ENCODE data around the gene OSGEP.

DNA sequence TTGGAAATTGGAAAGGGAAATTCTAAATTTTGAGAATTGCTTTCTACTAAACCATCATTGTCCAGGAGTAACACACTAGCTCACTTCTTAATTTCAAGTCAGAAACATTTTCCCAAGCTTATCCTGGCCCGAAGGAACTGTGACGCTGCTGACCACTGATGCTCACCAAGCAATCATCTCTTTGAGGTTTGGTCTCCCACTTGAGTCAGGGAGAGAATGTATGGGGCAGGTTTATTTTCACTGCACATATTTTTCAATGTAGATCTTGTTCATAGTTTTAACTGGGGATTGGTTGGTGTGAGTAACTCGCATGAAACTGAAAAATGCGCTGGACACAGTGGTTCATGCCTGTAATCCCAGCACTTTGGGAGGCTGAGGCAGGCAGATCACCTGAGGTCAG lies 37.9 kb upstream of the OSGEP start:
- TF ChIP-seq, protein P1, sequence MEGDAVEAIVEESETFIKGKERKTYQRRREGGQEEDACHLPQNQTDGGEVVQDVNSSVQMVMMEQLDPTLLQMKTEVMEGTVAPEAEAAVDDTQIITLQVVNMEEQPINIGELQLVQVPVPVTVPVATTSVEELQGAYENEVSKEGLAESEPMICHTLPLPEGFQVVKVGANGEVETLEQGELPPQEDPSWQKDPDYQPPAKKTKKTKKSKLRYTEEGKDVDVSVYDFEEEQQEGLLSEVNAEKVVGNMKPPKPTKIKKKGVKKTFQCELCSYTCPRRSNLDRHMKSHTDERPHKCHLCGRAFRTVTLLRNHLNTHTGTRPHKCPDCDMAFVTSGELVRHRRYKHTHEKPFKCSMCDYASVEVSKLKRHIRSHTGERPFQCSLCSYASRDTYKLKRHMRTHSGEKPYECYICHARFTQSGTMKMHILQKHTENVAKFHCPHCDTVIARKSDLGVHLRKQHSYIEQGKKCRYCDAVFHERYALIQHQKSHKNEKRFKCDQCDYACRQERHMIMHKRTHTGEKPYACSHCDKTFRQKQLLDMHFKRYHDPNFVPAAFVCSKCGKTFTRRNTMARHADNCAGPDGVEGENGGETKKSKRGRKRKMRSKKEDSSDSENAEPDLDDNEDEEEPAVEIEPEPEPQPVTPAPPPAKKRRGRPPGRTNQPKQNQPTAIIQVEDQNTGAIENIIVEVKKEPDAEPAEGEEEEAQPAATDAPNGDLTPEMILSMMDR (IDR thresholded peaks at IDR 0.05; ENCODE audit: insufficient read depth, low read length) = no peak
- TF ChIP-seq POLR2AphosphoS5 (IDR thresholded peaks at IDR 0.05; ENCODE audit: low read depth) = no peak
- TF ChIP-seq SPI1 (IDR thresholded peaks at IDR 0.05; ENCODE audit: borderline replicate concordance, low read depth) = no peak

All from HL-60 (cell line).